Lower lobe of right lung (tissue), 2 donors: Measurements from ENCODE around the gene PNMA5. TPM values are rescaled to one million over a fixed set of nuclear protein-coding genes. Genes with fewer than 3 reads are reported as not detected.

Experiments used
- ATAC-seq, 2 donors: fragments of 200-7000 bp; cut with Tn5 transposase; one replicate each; pipeline ENCODE4 v1.9.1; 2020 to 2022; ENCODE audit warnings: mild to moderate bottlenecking in 2 of 2, moderate library complexity in 2 of 2
- DNase-seq: peaks from one replicate; pipeline ENCODE4 v3.0.0-alpha.2; 2020
- H3K27ac ChIP-seq: fragments of 200-600 bp; one replicate; pipeline ENCODE4 v1.8.0; 2022
- H3K27me3 ChIP-seq: fragments of 200-600 bp; one replicate; pipeline ENCODE4 v1.8.0; 2022; ENCODE audit warnings: low read depth
- H3K36me3 ChIP-seq: fragments of 200-600 bp; one replicate; pipeline ENCODE4 v1.8.0; 2022; ENCODE audit warnings: mild to moderate bottlenecking
- H3K4me1 ChIP-seq: fragments of 200-600 bp; one replicate; pipeline ENCODE4 v1.8.0; 2022
- H3K4me3 ChIP-seq: fragments of 200-600 bp; one replicate; pipeline ENCODE4 v1.8.0; 2022; ENCODE audit warnings: mild to moderate bottlenecking
- H3K9me3 ChIP-seq: fragments of 200-600 bp; one replicate; pipeline ENCODE4 v1.8.0; 2022
- CTCF ChIP-seq: fragments of 200-600 bp; IDR thresholded peaks from one replicate; pipeline ENCODE4 v1.8.0; 2022; ENCODE audit warnings: antibody characterized with exemption, mild to moderate bottlenecking
- intact Hi-C: fragments of 100-400 bp; cut with DNase I; formaldehyde crosslinking; loops from one replicate; pipeline ENCODE4 v1.11.0; 2022
- total RNA-seq: library from RNA; stranded (reverse); fragmentation: NEBNext Ultra II Directional; extraction: Animal tissue kit (Norgen Biotek cat#: 25700); gene quantifications from one replicate; pipeline ENCODE4 v1.2.1, GENCODE V29; 2021
- donor health status: DM: no; HTN: yes; CAD: no; lungs with severe emphysema.

The PNMA5 gene
- total RNA-seq, 1 donor from 2014 or later = 0.18 TPM

GRCh38 chrX:152968193-152968592, 25.7 kb downstream of the PNMA5 start:
- Histone ChIP-seq H3K4me3 (no peak overlapping the region), H3K27me3 (no peaks in the 10 kb centered on the region), H3K27ac (no peak overlapping the region), H3K9me3 (no peaks in the 10 kb centered on the region), H3K36me3 (no peaks in the 10 kb centered on the region), H3K4me1 (no peaks in the 10 kb centered on the region)
- no peak for DNase-seq
- TF ChIP-seq CTCF = no peak
- intact Hi-C loops = no loop called here
- ATAC-seq = no peak

- Histone ChIP-seq H3K36me3 (no peaks in the 10 kb centered on the region), H3K4me1 (no peaks in the 10 kb centered on the region), H3K27ac (no peak overlapping the region), H3K27me3 (no peaks in the 10 kb centered on the region), H3K4me3 (no peak overlapping the region), H3K9me3 (no peaks in the 10 kb centered on the region)
- ATAC-seq (no peak), DNase-seq (no peak)
- intact Hi-C loops = no loop called here
- TF ChIP-seq CTCF = no peak
Measured at GRCh38 chrX:152960115-152960514, 33.8 kb downstream of the PNMA5 start.

GRCh38 chrX:152959626-152960025, 34.3 kb downstream of the PNMA5 start:
- no peak overlapping the region for H3K27ac ChIP-seq
- ATAC-seq (no peak), DNase-seq (no peak)
- H3K9me3 ChIP-seq = no peaks in the 10 kb centered on the region
- no peaks in the 10 kb centered on the region for H3K27me3 ChIP-seq
- no peaks in the 10 kb centered on the region for H3K36me3 ChIP-seq
- no peak overlapping the region for H3K4me3 ChIP-seq
- H3K4me1 ChIP-seq = no peaks in the 10 kb centered on the region
- no peak for TF ChIP-seq CTCF
- intact Hi-C loops = no loop called here

GRCh38 chrX:152958524-152959465, 35.1 kb downstream of the PNMA5 start:
- Histone ChIP-seq H3K27ac (peak overlapping the region; percentile 62), H3K9me3 (no peaks in the 10 kb centered on the region), H3K27me3 (no peaks in the 10 kb centered on the region), H3K4me3 (peak overlapping the region; percentile 38), H3K4me1 (no peaks in the 10 kb centered on the region), H3K36me3 (no peaks in the 10 kb centered on the region)
- ATAC-seq (peak; percentile 95 to 99), DNase-seq (peak; percentile 88)
- TF ChIP-seq CTCF = peak; percentile 81
- intact Hi-C loops = no loop called here

GRCh38 chrX:152958047-152958446, 35.9 kb downstream of the PNMA5 start:
- H3K27ac ChIP-seq = peak overlapping the region; percentile 62
- H3K36me3 ChIP-seq = no peaks in the 10 kb centered on the region
- ATAC-seq (no peak), DNase-seq (no peak)
- H3K4me1 ChIP-seq = no peaks in the 10 kb centered on the region
- intact Hi-C loops = no loop called here
- H3K4me3 ChIP-seq = no peak overlapping the region
- TF ChIP-seq CTCF = no peak
- no peaks in the 10 kb centered on the region for H3K9me3 ChIP-seq
- no peaks in the 10 kb centered on the region for H3K27me3 ChIP-seq
